ENCODE data around the gene SCEL. TPM values are rescaled to one million over a fixed set of nuclear protein-coding genes. Genes with fewer than 3 reads are reported as not detected.

SCEL gene
- total RNA-seq, 2 experiments from 2014 or later: not detected

GRCh38 chr13:77497835-77498234, 37.7 kb upstream of the SCEL start:
- ChIA-PET POLR2A (interaction anchor here (0.9 to 1.0 kb wide), 2 partner anchors 9 to 507 kb away, joined by 3 to 4 read pairs; no protein-coding TSS in a partner anchor), CTCF (ENCODE audit: unreplicated experiment) (interaction anchor here (0.6 kb wide), 1 partner anchor 249 kb away, joined by 3 read pairs; no protein-coding TSS in a partner anchor)
- H3K36me3 ChIP-seq (ENCODE audit: insufficient read depth, low read length): no peaks in the 10 kb centered on the region
- peaks cover 9% of the 10 kb centered on the region for H3K4me1 ChIP-seq (ENCODE audit: insufficient read depth, low read length, poor library complexity, severe bottlenecking)
- H3K27ac ChIP-seq (ENCODE audit: low read depth, low read length, poor library complexity, severe bottlenecking): no peak overlapping the region
- TF ChIP-seq, protein P1, sequence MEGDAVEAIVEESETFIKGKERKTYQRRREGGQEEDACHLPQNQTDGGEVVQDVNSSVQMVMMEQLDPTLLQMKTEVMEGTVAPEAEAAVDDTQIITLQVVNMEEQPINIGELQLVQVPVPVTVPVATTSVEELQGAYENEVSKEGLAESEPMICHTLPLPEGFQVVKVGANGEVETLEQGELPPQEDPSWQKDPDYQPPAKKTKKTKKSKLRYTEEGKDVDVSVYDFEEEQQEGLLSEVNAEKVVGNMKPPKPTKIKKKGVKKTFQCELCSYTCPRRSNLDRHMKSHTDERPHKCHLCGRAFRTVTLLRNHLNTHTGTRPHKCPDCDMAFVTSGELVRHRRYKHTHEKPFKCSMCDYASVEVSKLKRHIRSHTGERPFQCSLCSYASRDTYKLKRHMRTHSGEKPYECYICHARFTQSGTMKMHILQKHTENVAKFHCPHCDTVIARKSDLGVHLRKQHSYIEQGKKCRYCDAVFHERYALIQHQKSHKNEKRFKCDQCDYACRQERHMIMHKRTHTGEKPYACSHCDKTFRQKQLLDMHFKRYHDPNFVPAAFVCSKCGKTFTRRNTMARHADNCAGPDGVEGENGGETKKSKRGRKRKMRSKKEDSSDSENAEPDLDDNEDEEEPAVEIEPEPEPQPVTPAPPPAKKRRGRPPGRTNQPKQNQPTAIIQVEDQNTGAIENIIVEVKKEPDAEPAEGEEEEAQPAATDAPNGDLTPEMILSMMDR (conservative IDR thresholded peaks at IDR 0.05; ENCODE audit: low read length): no peak
- TF ChIP-seq EZH2phosphoT487 (IDR thresholded peaks at IDR 0.05; ENCODE audit: borderline replicate concordance, low read depth, low read length): no peak
- no peak overlapping the region for H3K4me2 ChIP-seq (ENCODE audit: low read length)
- H3K4me3 ChIP-seq (ENCODE audit: low read depth, low read length, poor library complexity, severe bottlenecking): no peak overlapping the region
- no peaks in the 10 kb centered on the region for H3K79me2 ChIP-seq (ENCODE audit: insufficient read depth, low read depth, low read length)
- H4K20me1 ChIP-seq (ENCODE audit: insufficient read depth, low read length): no peaks in the 10 kb centered on the region
- H3K9me2 ChIP-seq (ENCODE audit: insufficient read depth, low read length): no peaks in the 10 kb centered on the region
- BruUV-seq (replicated peaks): no TSS peak
- DNase-seq (ENCODE audit: low spot score): no peak
- intact Hi-C loops (cut with micrococcal nuclease; ENCODE audit: unreplicated experiment): no loop called here
- no peaks in the 10 kb centered on the region for H3K9me3 ChIP-seq (ENCODE audit: low read length)
- H2AFZ ChIP-seq (ENCODE audit: low read length): no peak overlapping the region

DNA sequence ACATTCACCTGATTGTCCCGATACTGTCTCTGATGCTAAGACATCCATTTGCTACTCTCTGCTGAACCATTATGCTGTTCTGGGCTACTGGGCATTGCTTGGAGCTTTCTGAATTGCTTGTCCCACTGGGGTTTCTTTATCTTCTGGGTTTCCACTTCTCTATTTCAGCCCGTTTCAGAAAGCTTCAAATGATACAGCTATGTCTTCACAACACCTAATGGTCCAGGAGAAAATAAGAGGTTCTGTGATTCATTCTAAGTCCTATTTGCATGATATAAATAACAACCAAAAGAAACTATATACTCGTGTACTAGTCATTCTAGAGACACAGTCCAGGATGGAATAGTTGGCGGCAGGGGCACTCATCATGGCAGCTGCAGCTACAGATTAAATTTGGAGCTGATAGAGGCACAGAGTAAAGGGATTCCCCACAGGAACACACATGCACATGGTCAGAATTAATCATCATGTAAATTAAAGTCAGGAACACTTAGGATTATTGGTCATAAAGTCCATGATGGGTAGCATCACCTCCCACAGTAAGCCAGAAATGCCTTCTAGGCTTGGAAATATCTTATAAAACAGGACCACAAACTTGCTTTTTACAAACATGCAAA, 33.3 kb upstream of the SCEL start:
- ChIA-PET CTCF (ENCODE audit: unreplicated experiment) (interaction anchor here (1.2 kb wide), 1 partner anchor 9 kb away, joined by 4 read pairs; no protein-coding TSS in a partner anchor), POLR2A (interaction anchor here (0.6 to 3.2 kb wide), 10 partner anchors 9 to 563 kb away, joined by 3 to 20 read pairs (median 3); no protein-coding TSS in a partner anchor)
- H3K27ac ChIP-seq (ENCODE audit: low read depth, low read length, poor library complexity, severe bottlenecking): no peak overlapping the region
- no TSS peak for BruUV-seq (replicated peaks)
- intact Hi-C loops (cut with micrococcal nuclease; ENCODE audit: unreplicated experiment): loop anchor here (10.0 kb wide), 1 partner anchor 597 kb away; no protein-coding TSS in a partner anchor
- no peaks in the 10 kb centered on the region for H3K9me3 ChIP-seq (ENCODE audit: low read length)
- peak; percentile 6 for DNase-seq (ENCODE audit: low spot score)
- H3K79me2 ChIP-seq (ENCODE audit: insufficient read depth, low read depth, low read length): no peaks in the 10 kb centered on the region
- no peaks in the 10 kb centered on the region for H3K36me3 ChIP-seq (ENCODE audit: insufficient read depth, low read length)
- TF ChIP-seq, protein P1 (conservative IDR thresholded peaks at IDR 0.05; ENCODE audit: low read length): no peak
- TF ChIP-seq EZH2phosphoT487 (IDR thresholded peaks at IDR 0.05; ENCODE audit: borderline replicate concordance, low read depth, low read length): no peak
- H2AFZ ChIP-seq (ENCODE audit: low read length): peak overlapping the region; percentile 46
- H3K9me2 ChIP-seq (ENCODE audit: insufficient read depth, low read length): no peaks in the 10 kb centered on the region
- H3K4me2 ChIP-seq (ENCODE audit: low read length): peak overlapping the region; percentile 31
- H3K4me1 ChIP-seq (ENCODE audit: insufficient read depth, low read length, poor library complexity, severe bottlenecking): peaks cover 19% of the 10 kb centered on the region
- no peak overlapping the region for H3K4me3 ChIP-seq (ENCODE audit: low read depth, low read length, poor library complexity, severe bottlenecking)
- no peaks in the 10 kb centered on the region for H4K20me1 ChIP-seq (ENCODE audit: insufficient read depth, low read length)

- H3K9me2 ChIP-seq (ENCODE audit: insufficient read depth, low read length): no peaks in the 10 kb centered on the region
- BruUV-seq (replicated peaks): no TSS peak
- H3K4me2 ChIP-seq (ENCODE audit: low read length): peak overlapping the region; percentile 34; the same call in 1 of the 2 replicates
- peak overlapping the region; percentile 29 for H2AFZ ChIP-seq (ENCODE audit: low read length)
- peaks cover 19% of the 10 kb centered on the region for H3K4me1 ChIP-seq (ENCODE audit: insufficient read depth, low read length, poor library complexity, severe bottlenecking)
- intact Hi-C loops (cut with micrococcal nuclease; ENCODE audit: unreplicated experiment): loop anchor here (10.0 kb wide), 1 partner anchor 599 kb away; no protein-coding TSS in a partner anchor
- POLR2A ChIA-PET: interaction anchor here (1.1 to 3.2 kb wide), 2 partner anchors 11 to 14 kb away, joined by 3 to 20 read pairs; no protein-coding TSS in a partner anchor
- no peaks in the 10 kb centered on the region for H3K9me3 ChIP-seq (ENCODE audit: low read length)
- H3K4me3 ChIP-seq (ENCODE audit: low read depth, low read length, poor library complexity, severe bottlenecking): no peak overlapping the region
- no peak overlapping the region for H3K27ac ChIP-seq (ENCODE audit: low read depth, low read length, poor library complexity, severe bottlenecking)
- TF ChIP-seq EZH2phosphoT487 (IDR thresholded peaks at IDR 0.05; ENCODE audit: borderline replicate concordance, low read depth, low read length): no peak
- TF ChIP-seq, protein P1 (conservative IDR thresholded peaks at IDR 0.05; ENCODE audit: low read length): no peak
- H3K79me2 ChIP-seq (ENCODE audit: insufficient read depth, low read depth, low read length): no peaks in the 10 kb centered on the region
- DNase-seq (ENCODE audit: low spot score): peak; percentile 8
- H4K20me1 ChIP-seq (ENCODE audit: insufficient read depth, low read length): no peaks in the 10 kb centered on the region
- CTCF ChIA-PET (ENCODE audit: unreplicated experiment): interaction anchor here (0.6 kb wide), 1 partner anchor 825 kb away, joined by 3 read pairs; no protein-coding TSS in a partner anchor
- no peaks in the 10 kb centered on the region for H3K36me3 ChIP-seq (ENCODE audit: insufficient read depth, low read length)
Observed at GRCh38 chr13:77503398-77503797, 32.1 kb upstream of the SCEL start.
